ENCODE results near the gene PLAC1. TPM values are rescaled to one million over a fixed set of nuclear protein-coding genes. Genes with fewer than 3 reads are reported as not detected.

PLAC1 gene
- total and polyA plus RNA-seq, 3 donors from 2014 or later = 0.81 to 3.0 (median 1.0) TPM

DNA sequence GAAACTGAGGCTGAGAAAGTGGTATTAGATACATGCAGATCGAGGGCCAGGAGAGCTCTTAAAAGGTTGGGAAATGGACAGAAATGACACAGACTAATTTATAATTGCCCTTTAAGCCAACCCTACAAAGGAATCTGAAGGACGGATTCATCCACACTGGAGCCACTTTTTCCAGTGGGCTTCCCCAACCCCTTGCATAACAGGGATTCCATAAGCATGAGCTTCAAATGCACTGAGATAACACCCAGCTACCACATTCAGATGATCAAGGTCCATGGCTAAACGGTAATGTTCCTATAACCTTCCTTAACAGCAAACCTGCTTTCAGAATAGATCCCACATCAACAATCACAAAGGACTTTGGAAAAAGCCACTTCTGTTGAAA, 34.2 kb downstream of the PLAC1 start:
- DNase-seq = no peak
- Histone ChIP-seq H3K27ac (no peak overlapping the region), H3K27me3 (no peaks in the 10 kb centered on the region), H3K4me3 (no peak overlapping the region), H3K36me3 (ENCODE audit: low read depth, missing control alignments) (no peaks in the 10 kb centered on the region), H3K9me3 (no peaks in the 10 kb centered on the region), H3K4me1 (peaks cover 2% of the 10 kb centered on the region)
- 60 to 86% methylated on average over 1 to 3 of the region's 3 CpGs for WGBS, 2 donors
- TF ChIP-seq POLR2A (IDR thresholded peaks at IDR 0.05) = no peak
- TF ChIP-seq, protein P1, sequence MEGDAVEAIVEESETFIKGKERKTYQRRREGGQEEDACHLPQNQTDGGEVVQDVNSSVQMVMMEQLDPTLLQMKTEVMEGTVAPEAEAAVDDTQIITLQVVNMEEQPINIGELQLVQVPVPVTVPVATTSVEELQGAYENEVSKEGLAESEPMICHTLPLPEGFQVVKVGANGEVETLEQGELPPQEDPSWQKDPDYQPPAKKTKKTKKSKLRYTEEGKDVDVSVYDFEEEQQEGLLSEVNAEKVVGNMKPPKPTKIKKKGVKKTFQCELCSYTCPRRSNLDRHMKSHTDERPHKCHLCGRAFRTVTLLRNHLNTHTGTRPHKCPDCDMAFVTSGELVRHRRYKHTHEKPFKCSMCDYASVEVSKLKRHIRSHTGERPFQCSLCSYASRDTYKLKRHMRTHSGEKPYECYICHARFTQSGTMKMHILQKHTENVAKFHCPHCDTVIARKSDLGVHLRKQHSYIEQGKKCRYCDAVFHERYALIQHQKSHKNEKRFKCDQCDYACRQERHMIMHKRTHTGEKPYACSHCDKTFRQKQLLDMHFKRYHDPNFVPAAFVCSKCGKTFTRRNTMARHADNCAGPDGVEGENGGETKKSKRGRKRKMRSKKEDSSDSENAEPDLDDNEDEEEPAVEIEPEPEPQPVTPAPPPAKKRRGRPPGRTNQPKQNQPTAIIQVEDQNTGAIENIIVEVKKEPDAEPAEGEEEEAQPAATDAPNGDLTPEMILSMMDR (IDR thresholded peaks at IDR 0.05) = no peak
- intact Hi-C loops (cut with DNase I; ENCODE audit: low total_unique reads) = no loop called here

DNA sequence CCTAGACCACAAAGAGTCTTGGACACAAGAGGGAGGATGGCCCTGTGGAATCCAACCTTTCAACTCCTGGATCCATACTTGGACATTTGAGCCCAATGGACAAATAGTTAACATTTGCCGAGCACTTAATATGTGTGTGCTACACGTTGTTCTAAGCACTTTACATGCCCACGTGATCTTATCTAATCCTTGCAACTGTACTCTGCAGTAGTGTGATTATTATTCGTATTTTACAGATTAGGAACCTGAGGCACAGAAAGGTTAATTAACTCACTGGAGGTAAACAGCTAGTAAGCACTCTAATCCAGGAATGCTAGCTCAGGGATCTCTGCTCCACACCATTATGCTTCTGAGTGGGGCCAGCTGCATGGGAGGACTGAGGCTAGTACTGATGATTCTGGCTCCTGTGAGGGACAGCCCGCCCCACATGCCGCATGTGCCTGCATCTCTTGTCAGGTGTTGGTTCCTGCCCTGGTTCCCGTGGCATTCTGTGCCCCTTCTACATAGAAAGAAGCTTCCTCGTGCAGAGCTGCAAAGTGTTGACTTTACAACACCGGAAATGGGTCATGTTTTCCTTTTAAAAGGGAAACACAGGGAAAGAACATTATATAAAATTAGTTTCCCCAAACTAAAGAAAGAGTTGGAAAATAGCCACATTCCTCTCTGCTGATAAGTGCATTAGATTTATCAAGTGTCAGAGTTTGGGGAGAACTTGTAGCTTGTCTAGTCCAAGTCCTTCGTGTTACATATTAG, 34.8 kb downstream of the PLAC1 start:
- intact Hi-C loops (cut with DNase I; ENCODE audit: low total_unique reads) = no loop called here
- no peak for TF ChIP-seq POLR2A (IDR thresholded peaks at IDR 0.05)
- TF ChIP-seq, protein P1 (IDR thresholded peaks at IDR 0.05) = no peak
- WGBS, 2 donors = 46% methylated on average over 10 of the region's 10 CpGs

GRCh38 chrX:134622813-134623185, 35.5 kb downstream of the PLAC1 start:
- TF ChIP-seq, protein P1 (IDR thresholded peaks at IDR 0.05) = no peak
- no peak for TF ChIP-seq POLR2A (IDR thresholded peaks at IDR 0.05)
- WGBS, 2 donors = 29 to 50% methylated on average over 2 of the region's 2 CpGs
- no peak for DNase-seq
- no peaks in the 10 kb centered on the region for H3K36me3 ChIP-seq (ENCODE audit: low read depth, missing control alignments)
- H3K9me3 ChIP-seq = no peaks in the 10 kb centered on the region
- no peak overlapping the region for H3K4me3 ChIP-seq
- intact Hi-C loops (cut with DNase I; ENCODE audit: low total_unique reads) = no loop called here
- no peak overlapping the region for H3K27ac ChIP-seq
- H3K4me1 ChIP-seq = peaks cover 2% of the 10 kb centered on the region
- H3K27me3 ChIP-seq = no peaks in the 10 kb centered on the region

More for the DNA sequence above, 34.8 kb downstream of the PLAC1 start:
- DNase-seq = no peak
- Histone ChIP-seq H3K9me3 (no peaks in the 10 kb centered on the region), H3K4me3 (no peak overlapping the region), H3K36me3 (ENCODE audit: low read depth, missing control alignments) (no peaks in the 10 kb centered on the region), H3K27ac (no peak overlapping the region), H3K4me1 (peaks cover 2% of the 10 kb centered on the region), H3K27me3 (no peaks in the 10 kb centered on the region)

DNA sequence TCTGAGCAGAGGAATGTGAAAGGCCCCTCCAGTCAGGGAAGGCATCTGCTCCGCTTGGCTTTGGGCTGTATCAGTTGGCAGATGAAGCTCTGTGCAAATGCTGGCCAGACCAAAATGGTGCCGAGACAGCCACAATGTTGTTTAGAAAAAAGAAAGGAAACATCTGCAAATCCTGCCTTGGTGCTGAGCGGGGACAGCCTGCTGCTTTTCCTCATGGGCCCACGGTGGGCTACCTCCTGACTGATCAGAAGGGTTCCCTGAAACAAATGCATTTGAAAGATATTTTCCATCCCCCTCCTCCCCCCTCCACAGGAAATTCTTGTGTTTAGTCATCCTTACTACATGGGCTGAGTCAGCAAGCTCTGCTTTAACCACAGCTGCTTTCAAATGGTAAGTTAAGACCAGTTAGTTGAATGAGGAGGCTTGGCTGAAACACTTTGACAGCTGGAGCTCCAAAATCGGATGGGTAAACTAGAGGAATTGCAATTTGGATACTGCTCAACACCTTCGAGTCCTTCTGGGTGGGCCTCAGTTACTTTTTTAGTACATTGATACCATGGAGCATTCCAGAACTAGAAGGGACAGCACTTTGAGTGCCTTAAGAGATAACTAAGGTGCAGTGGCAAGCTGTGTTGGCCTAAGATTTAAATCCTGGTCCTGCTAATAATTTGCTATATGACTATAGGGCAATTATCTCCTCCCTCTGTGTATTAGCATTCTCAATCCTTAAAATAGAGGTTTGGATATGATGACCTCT, 36.0 kb downstream of the PLAC1 start:
- H3K4me1 ChIP-seq = peaks cover 2% of the 10 kb centered on the region
- no peaks in the 10 kb centered on the region for H3K27me3 ChIP-seq
- H3K27ac ChIP-seq = no peak overlapping the region
- H3K4me3 ChIP-seq = no peak overlapping the region
- DNase-seq = no peak
- intact Hi-C loops (cut with DNase I; ENCODE audit: low total_unique reads) = no loop called here
- H3K9me3 ChIP-seq = no peaks in the 10 kb centered on the region
- TF ChIP-seq POLR2A (IDR thresholded peaks at IDR 0.05) = no peak
- TF ChIP-seq, protein P1 (IDR thresholded peaks at IDR 0.05) = no peak
- no peaks in the 10 kb centered on the region for H3K36me3 ChIP-seq (ENCODE audit: low read depth, missing control alignments)
- WGBS, 2 donors = 45 to 60% methylated on average over 1 to 6 of the region's 6 CpGs
